CD14-positive monocyte (primary cell): ENCODE data around the gene MLIP. TPM values are rescaled to one million over a fixed set of nuclear protein-coding genes. Genes with fewer than 3 reads are reported as not detected.

Experiments used
- DNase-seq, 3 donors: peaks; one replicate each; pipeline ENCODE4 v3.0.0-alpha.2; 2011 to 2022
- H2AFZ ChIP-seq: 2 replicates; pipeline ENCODE4 v1.6.0; 2012; ENCODE audit warnings: mild to moderate bottlenecking, low read depth, low read length, inconsistent platforms; ENCODE audit not compliant: insufficient read depth, poor library complexity, severe bottlenecking
- H3K27ac ChIP-seq, 2 donors: 1 replicate in 1 of 2; 2 replicates in 1 of 2; pipeline ENCODE4 v1.5.1; 2012 to 2013; ENCODE audit warnings: low read length in 2 of 2, control low read depth in 1 of 2, inconsistent platforms in 1 of 2, low read depth in 1 of 2, mild to moderate bottlenecking in 1 of 2
- H3K27me3 ChIP-seq, 2 donors: one replicate each; pipeline versions ENCODE4 v1.6.0 to v1.6.1; 2011 to 2013; ENCODE audit warnings: low read length in 2 of 2; ENCODE audit not compliant: control insufficient read depth in 2 of 2, insufficient read depth in 2 of 2
- H3K36me3 ChIP-seq, 2 donors: replicated peaks in 1 of 2; 1 replicate in 1 of 2; 2 replicates in 1 of 2; pipeline versions ENCODE4 v1.5.1 to v1.6.1; 2012 to 2013; ENCODE audit warnings: low read length in 2 of 2, control low read depth in 1 of 2, inconsistent platforms in 1 of 2, mild to moderate bottlenecking in 1 of 2; ENCODE audit not compliant: insufficient read depth in 2 of 2, control insufficient read depth in 1 of 2
- H3K4me1 ChIP-seq, 2 donors: 1 replicate in 1 of 2; 2 replicates in 1 of 2; pipeline versions ENCODE4 v1.5.1 to v1.6.1; 2012 to 2013; ENCODE audit warnings: low read length in 2 of 2, control low read depth in 1 of 2, inconsistent platforms in 1 of 2, mild to moderate bottlenecking in 1 of 2, moderate library complexity in 1 of 2; ENCODE audit not compliant: insufficient read depth in 2 of 2, control insufficient read depth in 1 of 2
- H3K4me2 ChIP-seq: replicated peaks from 2 replicates; pipeline ENCODE3; 2012; ENCODE audit warnings: low read length, moderate library complexity, mild to moderate bottlenecking; ENCODE audit not compliant: poor library complexity, severe bottlenecking; ENCODE audit errors: extremely low read depth
- H3K4me3 ChIP-seq, 3 experiments: fragments of 200-600 bp in 1 of 3; sonication (generic) in 1 of 3; replicated peaks in 1 of 3; 1 replicate in 2 of 3; 2 replicates in 1 of 3; pipeline ENCODE4 v1.5.1; 2011 to 2013; ENCODE audit warnings: low read length in 3 of 3, mild to moderate bottlenecking in 3 of 3, control low read depth in 2 of 3, low read depth in 2 of 3, inconsistent platforms in 1 of 3, moderate library complexity in 1 of 3
- H3K79me2 ChIP-seq: 2 replicates; pipeline ENCODE4 v1.6.0; 2012; ENCODE audit warnings: mild to moderate bottlenecking, control low read depth, inconsistent platforms, low read length, moderate library complexity; ENCODE audit not compliant: insufficient read depth
- H3K9ac ChIP-seq: 2 replicates; pipeline ENCODE4 v1.6.0; 2017; ENCODE audit warnings: low read length, mild to moderate bottlenecking; ENCODE audit not compliant: insufficient read depth, poor library complexity, severe bottlenecking
- H3K9me3 ChIP-seq, 2 donors: replicated peaks in 1 of 2; 1 replicate in 1 of 2; 2 replicates in 1 of 2; pipeline versions ENCODE4 v1.5.1 to v1.6.1; 2012 to 2013; ENCODE audit warnings: low read length in 2 of 2, control low read depth in 1 of 2; ENCODE audit not compliant: control insufficient read depth in 1 of 2, insufficient read depth in 1 of 2
- H4K20me1 ChIP-seq: 2 replicates; pipeline ENCODE4 v1.6.0; 2012; ENCODE audit warnings: mild to moderate bottlenecking, low read length, control low read depth, moderate library complexity; ENCODE audit not compliant: insufficient read depth
- H3K27ac Mint-ChIP-seq, 7 donors: one replicate each; pipeline ENCODE4 v1.8.0; 2020; ENCODE audit warnings: mild to moderate bottlenecking in 7 of 7, mixed read lengths in 7 of 7, moderate library complexity in 6 of 7, inconsistent platforms in 2 of 7
- H3K27me3 Mint-ChIP-seq, 3 donors: one replicate each; pipeline ENCODE4 v1.8.0; 2021 to 2022; ENCODE audit warnings: low read depth in 3 of 3, mild to moderate bottlenecking in 3 of 3, mixed read lengths in 3 of 3, moderate library complexity in 3 of 3, inconsistent platforms in 1 of 3
- H3K36me3 Mint-ChIP-seq, 2 donors: one replicate each; pipeline ENCODE4 v1.8.0; 2020; ENCODE audit warnings: mixed read lengths in 2 of 2, inconsistent platforms in 1 of 2, mild to moderate bottlenecking in 1 of 2
- H3K4me1 Mint-ChIP-seq: one replicate; pipeline ENCODE4 v1.8.0; 2020; ENCODE audit warnings: mild to moderate bottlenecking, mixed read lengths
- H3K4me3 Mint-ChIP-seq, 2 donors: one replicate each; pipeline ENCODE4 v1.8.0; 2020; ENCODE audit warnings: mild to moderate bottlenecking in 2 of 2, mixed read lengths in 2 of 2, moderate library complexity in 1 of 2
- H3K9me3 Mint-ChIP-seq, 7 donors: one replicate each; pipeline ENCODE4 v1.8.0; 2020 to 2022; ENCODE audit warnings: mixed read lengths in 7 of 7, mild to moderate bottlenecking in 6 of 7, moderate library complexity in 6 of 7, inconsistent platforms in 2 of 7
- CTCF ChIP-seq: fragments of 200-600 bp; IDR thresholded peaks from one replicate; pipeline ENCODE4 v1.8.0; 2022; ENCODE audit warnings: antibody characterized with exemption, mild to moderate bottlenecking
- WGBS: methylation state at CpG from one replicate; pipeline ENCODE4 v1.1.5; 2013; ENCODE audit warnings: missing lambda C conversion rate; ENCODE audit not compliant: insufficient coverage; 5-methylcytosine and 5-hydroxymethylcytosine counted together
- intact Hi-C, 2 donors: fragments of 100-400 bp; cut with micrococcal nuclease; formaldehyde crosslinking; loops; one replicate each; pipeline versions ENCODE4 v1.15.0 to v1.15.1; 2023
- polyA plus RNA-seq, 3 donors: library from polyadenylated mRNA; depleted of rRNA in 1 of 3; unstranded in 2 of 3; stranded (reverse) in 1 of 3; fragments of 300-500 nt in 2 of 3; fragments of >200 nt in 1 of 3; fragmentation: Illumina TruSeq in 2 of 3; gene quantifications; 1 replicate in 2 of 3; 2 replicates in 1 of 3; pipeline ENCODE4 v1.2.3, GENCODE V29; 2012 to 2021

The MLIP gene
- polyA plus RNA-seq, 3 donors: not detected

DNA sequence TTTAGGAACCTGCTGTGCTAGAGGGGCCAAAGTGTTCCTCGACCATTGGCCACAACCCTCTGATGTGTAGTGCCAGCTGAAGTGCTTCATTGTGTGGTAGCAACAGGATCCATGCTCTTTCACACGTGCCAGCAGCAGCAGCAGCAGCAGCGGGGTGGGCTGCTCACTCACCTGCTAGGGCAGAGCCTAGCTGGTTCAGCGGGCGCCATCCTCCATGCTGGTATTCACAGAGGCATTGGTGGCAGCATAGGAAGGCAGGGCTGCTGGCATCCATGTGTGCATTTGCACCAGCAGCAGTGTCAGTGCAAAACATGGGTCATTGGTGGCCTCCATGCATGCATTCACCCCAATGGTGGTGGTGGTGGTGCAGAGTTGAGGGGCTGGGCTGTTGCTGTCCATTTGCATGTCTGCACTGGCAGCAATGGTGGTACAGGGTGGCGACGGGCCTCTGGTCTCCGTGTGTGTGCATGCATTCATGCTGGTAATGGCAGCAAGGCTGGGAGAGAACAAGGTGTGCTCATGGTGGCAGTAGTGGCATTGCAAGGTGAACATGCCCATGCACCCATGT, 183.8 kb downstream of the MLIP start:
- peaks cover 0 to 15% of the 10 kb centered on the region in 2 donors for H3K9me3 ChIP-seq
- H3K36me3 Mint-ChIP-seq: no peaks in the 10 kb centered on the region
- H3K4me1 ChIP-seq: no peaks in the 10 kb centered on the region
- peak overlapping the region in 1 of 7 donors; percentile 3 for H3K27ac Mint-ChIP-seq
- intact Hi-C loops: no loop called here
- WGBS: 90% methylated on average over 8 of the region's 8 CpGs
- no peak overlapping the region for H3K27ac ChIP-seq
- DNase-seq: no peak
- no peaks in the 10 kb centered on the region for H3K27me3 ChIP-seq
- no peaks in the 10 kb centered on the region for H4K20me1 ChIP-seq
- peaks cover 0 to 1% (median 0%) of the 10 kb centered on the region in 3 donors for H3K27me3 Mint-ChIP-seq
- no peak overlapping the region for H3K9ac ChIP-seq
- H3K4me1 Mint-ChIP-seq: no peaks in the 10 kb centered on the region
- no peaks in the 10 kb centered on the region for H3K79me2 ChIP-seq
- no peak for TF ChIP-seq CTCF
- H3K36me3 ChIP-seq: no peaks in the 10 kb centered on the region
- H3K4me3 Mint-ChIP-seq: no peak overlapping the region
- H2AFZ ChIP-seq: no peak overlapping the region
- H3K9me3 Mint-ChIP-seq: peaks cover 0 to 13% (median 4%) of the 10 kb centered on the region in 7 donors
- no peak overlapping the region for H3K4me2 ChIP-seq
- H3K4me3 ChIP-seq: no peak overlapping the region

DNA sequence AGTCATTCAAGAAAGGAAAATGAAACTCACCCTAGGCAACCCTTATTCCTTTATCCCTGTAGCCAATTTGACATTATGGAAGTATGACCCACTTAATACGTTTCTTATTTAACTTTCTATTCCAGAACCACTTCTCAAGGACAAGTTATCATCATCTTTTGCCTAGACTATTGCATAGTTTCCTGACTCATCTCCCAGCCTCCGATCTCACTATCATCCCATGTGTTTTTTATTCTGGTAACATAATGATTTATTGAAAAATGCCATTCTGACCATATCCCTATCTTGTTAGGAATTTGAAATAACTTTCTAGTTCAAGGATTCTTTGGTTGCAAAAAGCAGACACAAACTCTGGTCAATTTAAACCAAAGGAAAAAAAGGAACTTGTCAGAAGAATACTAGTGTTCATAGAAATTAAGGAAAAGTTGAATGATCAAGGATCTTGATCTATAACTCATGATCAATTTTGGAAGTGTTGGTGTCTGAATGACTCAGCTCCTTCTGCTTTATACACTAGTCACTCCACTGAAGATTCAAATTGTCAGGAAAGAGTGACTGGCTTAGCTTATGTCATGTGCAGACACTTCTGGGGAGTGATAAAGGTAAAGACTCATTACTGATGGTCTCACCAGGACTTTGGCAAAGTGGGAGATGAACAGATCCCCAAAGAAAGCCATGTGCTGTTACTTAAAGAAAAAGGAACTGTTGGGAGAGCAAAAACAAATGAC, 188.5 kb downstream of the MLIP start:
- H3K4me3 ChIP-seq: no peak overlapping the region
- H3K27me3 ChIP-seq: no peaks in the 10 kb centered on the region
- H3K27ac Mint-ChIP-seq: no peak overlapping the region
- H3K4me1 ChIP-seq: no peaks in the 10 kb centered on the region
- H3K9me3 ChIP-seq: peaks cover 0 to 15% of the 10 kb centered on the region in 2 donors
- no peak for DNase-seq
- TF ChIP-seq CTCF: no peak
- H3K4me2 ChIP-seq: no peak overlapping the region
- peaks cover 0 to 17% (median 4%) of the 10 kb centered on the region in 7 donors for H3K9me3 Mint-ChIP-seq
- H3K36me3 ChIP-seq: no peaks in the 10 kb centered on the region
- no peak overlapping the region for H2AFZ ChIP-seq
- H4K20me1 ChIP-seq: no peaks in the 10 kb centered on the region
- no peaks in the 10 kb centered on the region for H3K36me3 Mint-ChIP-seq
- 80% methylated on average over 1 of the region's 2 CpGs for WGBS
- no peak overlapping the region for H3K27ac ChIP-seq
- intact Hi-C loops: no loop called here
- H3K4me1 Mint-ChIP-seq: no peaks in the 10 kb centered on the region
- H3K27me3 Mint-ChIP-seq: peaks cover 0 to 1% (median 0%) of the 10 kb centered on the region in 3 donors
- no peaks in the 10 kb centered on the region for H3K79me2 ChIP-seq
- H3K4me3 Mint-ChIP-seq: no peak overlapping the region
- H3K9ac ChIP-seq: no peak overlapping the region
